ENCODE results near the gene VWA7. TPM values are rescaled to one million over a fixed set of nuclear protein-coding genes. Genes with fewer than 3 reads are reported as not detected.

Gene VWA7
- total RNA-seq, 1 donor from 2014 or later = 0.74 TPM

DNA sequence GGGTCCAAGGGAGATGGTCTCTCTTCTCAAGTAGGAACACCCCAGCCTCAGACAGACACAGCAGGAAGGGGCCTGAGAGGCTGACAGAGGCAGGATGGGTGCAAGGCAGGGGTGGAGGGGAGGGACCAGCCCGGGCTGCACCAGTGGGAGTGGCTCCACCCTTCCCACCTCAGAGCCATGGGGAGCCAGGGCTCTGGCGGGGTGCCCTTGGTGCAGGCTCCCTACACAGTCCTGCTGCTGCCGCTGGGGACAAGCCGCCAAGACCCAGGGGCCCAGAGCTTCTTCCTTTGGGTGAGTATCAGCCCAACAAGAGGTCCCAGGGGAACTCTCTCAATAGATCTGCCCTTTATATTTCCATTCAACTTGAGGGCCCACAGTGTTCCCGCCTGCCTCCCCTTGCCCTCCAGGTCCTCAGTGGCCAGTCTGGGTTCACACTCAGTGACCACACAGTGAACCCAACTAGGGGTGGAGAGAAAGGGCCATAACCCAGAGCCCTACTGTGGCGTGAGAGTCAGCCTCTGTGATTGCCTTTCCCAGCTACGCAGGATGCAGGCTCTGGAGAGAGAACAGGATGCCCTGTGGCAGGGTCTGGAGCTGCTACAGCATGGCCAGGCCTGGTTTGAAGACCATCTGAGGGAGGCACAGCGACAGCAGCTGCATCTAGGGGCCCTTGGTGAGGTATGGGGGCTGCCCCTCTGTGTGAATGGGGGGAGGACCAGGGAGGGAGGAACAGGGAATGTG is 14.1 kb downstream of the VWA7 start:
- no peak overlapping the region for H3K27ac ChIP-seq
- no peak for TF ChIP-seq POLR2AphosphoS5 (IDR thresholded peaks at IDR 0.05; ENCODE audit: insufficient read depth in 1 of 2, low read depth in 1 of 2)
- TF ChIP-seq, protein P1, sequence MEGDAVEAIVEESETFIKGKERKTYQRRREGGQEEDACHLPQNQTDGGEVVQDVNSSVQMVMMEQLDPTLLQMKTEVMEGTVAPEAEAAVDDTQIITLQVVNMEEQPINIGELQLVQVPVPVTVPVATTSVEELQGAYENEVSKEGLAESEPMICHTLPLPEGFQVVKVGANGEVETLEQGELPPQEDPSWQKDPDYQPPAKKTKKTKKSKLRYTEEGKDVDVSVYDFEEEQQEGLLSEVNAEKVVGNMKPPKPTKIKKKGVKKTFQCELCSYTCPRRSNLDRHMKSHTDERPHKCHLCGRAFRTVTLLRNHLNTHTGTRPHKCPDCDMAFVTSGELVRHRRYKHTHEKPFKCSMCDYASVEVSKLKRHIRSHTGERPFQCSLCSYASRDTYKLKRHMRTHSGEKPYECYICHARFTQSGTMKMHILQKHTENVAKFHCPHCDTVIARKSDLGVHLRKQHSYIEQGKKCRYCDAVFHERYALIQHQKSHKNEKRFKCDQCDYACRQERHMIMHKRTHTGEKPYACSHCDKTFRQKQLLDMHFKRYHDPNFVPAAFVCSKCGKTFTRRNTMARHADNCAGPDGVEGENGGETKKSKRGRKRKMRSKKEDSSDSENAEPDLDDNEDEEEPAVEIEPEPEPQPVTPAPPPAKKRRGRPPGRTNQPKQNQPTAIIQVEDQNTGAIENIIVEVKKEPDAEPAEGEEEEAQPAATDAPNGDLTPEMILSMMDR (IDR thresholded peaks at IDR 0.05) = no peak
- no peak for TF ChIP-seq POLR2A (IDR thresholded peaks at IDR 0.05)
- H3K4me3 ChIP-seq = no peak overlapping the region
- H3K36me3 ChIP-seq = no peaks in the 10 kb centered on the region
- DNase-seq (ENCODE audit: extremely low spot score in 2 of 2) = no peak
- no peaks in the 10 kb centered on the region for H3K9me3 ChIP-seq
- H3K4me1 ChIP-seq = no peaks in the 10 kb centered on the region
- intact Hi-C loops (cut with DNase I) = no loop called here
- H3K27me3 ChIP-seq = no peaks in the 10 kb centered on the region

DNA sequence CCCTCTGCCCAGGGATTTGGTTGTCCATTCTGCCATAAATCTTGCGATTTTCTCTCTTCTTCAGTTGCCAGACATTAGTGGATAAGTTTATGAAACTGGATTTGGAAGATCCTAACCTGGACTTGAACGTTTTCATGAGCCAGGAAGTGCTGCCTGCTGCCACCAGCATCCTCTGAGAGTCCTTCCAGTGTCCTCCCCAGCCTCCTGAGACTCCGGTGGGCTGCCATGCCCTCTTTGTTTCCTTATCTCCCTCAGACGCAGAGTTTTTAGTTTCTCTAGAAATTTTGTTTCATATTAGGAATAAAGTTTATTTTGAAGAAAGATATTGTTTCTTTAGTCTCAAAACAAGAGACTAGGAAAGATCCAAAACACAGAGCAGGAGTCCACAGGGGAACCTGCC is 14.8 kb downstream of the VWA7 start, which contains the start of gene SAPCD1:
TSS of gene SAPCD1 (plus strand) at position 301 of the 400 bp plus-strand sequence. CDS start 399 bp downstream, outside the sequence.
- Histone ChIP-seq H3K4me1 (no peaks in the 10 kb centered on the region), H3K27ac (no peak within 1 kb of the TSS), H3K4me3 (no peak within 1 kb of the TSS), H3K36me3 (no peaks in the 10 kb centered on the region), H3K9me3 (no peaks in the 10 kb centered on the region), H3K27me3 (no peaks in the 10 kb centered on the region)
- intact Hi-C loops (cut with DNase I) = no loop called here
- TF ChIP-seq POLR2AphosphoS5 (IDR thresholded peaks at IDR 0.05; ENCODE audit: insufficient read depth in 1 of 2, low read depth in 1 of 2) = no peak
- TF ChIP-seq POLR2A (IDR thresholded peaks at IDR 0.05) = no peak
- TF ChIP-seq, protein P1 (IDR thresholded peaks at IDR 0.05) = no peak
- no peak for DNase-seq (ENCODE audit: extremely low spot score in 2 of 2)

DNA sequence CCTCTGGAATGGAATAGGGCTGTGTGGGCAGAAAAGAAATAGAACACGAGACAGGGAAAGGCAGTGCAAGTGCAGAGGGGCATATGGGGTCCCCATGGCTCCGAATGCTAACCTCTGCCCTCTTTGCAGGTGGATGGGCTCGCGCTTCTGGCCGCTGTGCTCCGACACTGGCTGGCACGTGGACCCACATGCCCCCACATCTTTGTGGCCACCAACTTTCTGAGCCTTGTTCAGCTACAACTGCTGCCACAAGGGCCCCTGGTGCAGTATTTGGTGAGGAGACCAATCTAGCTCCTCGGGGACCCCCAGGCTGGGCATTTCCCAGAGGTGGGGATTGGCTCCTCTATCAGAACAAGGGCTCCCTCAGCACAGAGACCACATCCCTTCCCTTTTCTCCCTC is 15.8 kb downstream of the VWA7 start:
- no peaks in the 10 kb centered on the region for H3K27me3 ChIP-seq
- H3K27ac ChIP-seq = no peak overlapping the region
- intact Hi-C loops (cut with DNase I) = no loop called here
- H3K4me1 ChIP-seq = no peaks in the 10 kb centered on the region
- no peak for DNase-seq (ENCODE audit: extremely low spot score in 2 of 2)
- H3K9me3 ChIP-seq = no peaks in the 10 kb centered on the region
- no peak overlapping the region for H3K4me3 ChIP-seq
- TF ChIP-seq, protein P1 (IDR thresholded peaks at IDR 0.05) = no peak
- TF ChIP-seq POLR2AphosphoS5 (IDR thresholded peaks at IDR 0.05; ENCODE audit: insufficient read depth in 1 of 2, low read depth in 1 of 2) (no peak), POLR2A (IDR thresholded peaks at IDR 0.05) (no peak)
- H3K36me3 ChIP-seq = no peaks in the 10 kb centered on the region

DNA sequence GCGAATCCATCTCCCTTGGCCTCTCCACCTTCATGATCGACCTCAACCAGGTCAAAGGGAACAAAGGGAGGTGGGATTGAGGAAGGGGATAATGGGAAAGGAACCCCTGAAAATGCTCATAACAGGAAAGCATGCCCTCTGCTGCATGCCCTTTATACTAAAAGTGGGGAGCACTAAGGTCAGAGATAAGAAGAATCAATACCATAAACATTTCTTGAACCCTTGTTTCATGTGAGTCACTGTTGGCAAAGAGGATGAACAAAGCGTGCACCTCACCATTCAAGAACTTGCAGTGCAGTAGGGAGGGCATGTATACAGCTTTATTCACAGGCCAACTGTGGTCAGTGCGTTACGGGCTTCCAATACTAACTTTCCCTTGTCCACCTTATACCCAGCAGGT is 16.3 kb downstream of the VWA7 start:
- H3K27me3 ChIP-seq = no peaks in the 10 kb centered on the region
- TF ChIP-seq POLR2AphosphoS5 (IDR thresholded peaks at IDR 0.05; ENCODE audit: insufficient read depth in 1 of 2, low read depth in 1 of 2) (no peak), POLR2A (IDR thresholded peaks at IDR 0.05) (no peak)
- TF ChIP-seq, protein P1 (IDR thresholded peaks at IDR 0.05) = no peak
- no peaks in the 10 kb centered on the region for H3K36me3 ChIP-seq
- H3K4me1 ChIP-seq = no peaks in the 10 kb centered on the region
- H3K9me3 ChIP-seq = no peaks in the 10 kb centered on the region
- no peak overlapping the region for H3K27ac ChIP-seq
- intact Hi-C loops (cut with DNase I) = no loop called here
- no peak for DNase-seq (ENCODE audit: extremely low spot score in 2 of 2)
- no peak overlapping the region for H3K4me3 ChIP-seq

DNA sequence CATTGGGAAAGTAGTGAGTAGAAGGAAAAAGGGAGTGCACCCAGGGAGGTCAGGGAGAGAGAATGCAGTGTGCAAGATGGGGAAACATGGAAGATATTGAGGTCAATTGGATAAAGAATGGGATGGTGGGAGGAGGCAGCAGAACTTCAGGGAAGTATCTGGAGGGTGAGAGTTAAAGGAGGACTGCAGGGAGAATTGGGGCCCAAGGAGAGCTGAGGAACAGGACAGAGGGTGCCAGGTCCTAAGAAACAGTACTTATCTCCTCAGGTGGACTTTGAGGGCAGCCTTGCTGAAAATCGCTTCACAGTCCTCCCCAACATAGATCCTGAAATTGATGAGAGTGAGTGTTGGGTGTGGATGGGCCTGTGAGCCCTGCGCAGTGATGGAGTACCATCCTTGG is 18.8 kb downstream of the VWA7 start:
- Histone ChIP-seq H3K9me3 (no peaks in the 10 kb centered on the region), H3K36me3 (no peaks in the 10 kb centered on the region), H3K4me1 (no peaks in the 10 kb centered on the region), H3K4me3 (no peak overlapping the region), H3K27me3 (no peaks in the 10 kb centered on the region), H3K27ac (no peak overlapping the region)
- TF ChIP-seq POLR2AphosphoS5 (IDR thresholded peaks at IDR 0.05; ENCODE audit: insufficient read depth in 1 of 2, low read depth in 1 of 2) (no peak), POLR2A (IDR thresholded peaks at IDR 0.05) (no peak)
- TF ChIP-seq, protein P1 (IDR thresholded peaks at IDR 0.05) = no peak
- DNase-seq (ENCODE audit: extremely low spot score in 2 of 2) = no peak
- intact Hi-C loops (cut with DNase I) = no loop called here
